ENCODE measurements around the gene HIP1R.
"Not testable (repeated sequence)": the region's sequence is repeated elsewhere in the genome, so short reads cannot be mapped to it uniquely, and the experiment has no call there.

The HIP1R gene

GRCh38 chr12:122887819-122888212, 52.6 kb downstream of the HIP1R start:
- H3K4me3 ChIP-seq (ENCODE audit: low read depth, low read length): no peak overlapping the region
- no peaks in the 10 kb centered on the region; the same call in 1 of the 2 replicates for H3K9me3 ChIP-seq
- no peaks in the 10 kb centered on the region for H3K27me3 ChIP-seq
- TF ChIP-seq, protein P1, sequence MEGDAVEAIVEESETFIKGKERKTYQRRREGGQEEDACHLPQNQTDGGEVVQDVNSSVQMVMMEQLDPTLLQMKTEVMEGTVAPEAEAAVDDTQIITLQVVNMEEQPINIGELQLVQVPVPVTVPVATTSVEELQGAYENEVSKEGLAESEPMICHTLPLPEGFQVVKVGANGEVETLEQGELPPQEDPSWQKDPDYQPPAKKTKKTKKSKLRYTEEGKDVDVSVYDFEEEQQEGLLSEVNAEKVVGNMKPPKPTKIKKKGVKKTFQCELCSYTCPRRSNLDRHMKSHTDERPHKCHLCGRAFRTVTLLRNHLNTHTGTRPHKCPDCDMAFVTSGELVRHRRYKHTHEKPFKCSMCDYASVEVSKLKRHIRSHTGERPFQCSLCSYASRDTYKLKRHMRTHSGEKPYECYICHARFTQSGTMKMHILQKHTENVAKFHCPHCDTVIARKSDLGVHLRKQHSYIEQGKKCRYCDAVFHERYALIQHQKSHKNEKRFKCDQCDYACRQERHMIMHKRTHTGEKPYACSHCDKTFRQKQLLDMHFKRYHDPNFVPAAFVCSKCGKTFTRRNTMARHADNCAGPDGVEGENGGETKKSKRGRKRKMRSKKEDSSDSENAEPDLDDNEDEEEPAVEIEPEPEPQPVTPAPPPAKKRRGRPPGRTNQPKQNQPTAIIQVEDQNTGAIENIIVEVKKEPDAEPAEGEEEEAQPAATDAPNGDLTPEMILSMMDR (IDR thresholded peaks at IDR 0.05; ENCODE audit: low read depth, low read length): no peak
- peaks cover 7% of the 10 kb centered on the region for H3K4me1 ChIP-seq
- no peak for DNase-seq
- no peaks in the 10 kb centered on the region for H3K36me3 ChIP-seq

GRCh38 chr12:122888232-122888752, 53.0 kb downstream of the HIP1R start:
- Histone ChIP-seq H3K4me1 (peaks cover 7% of the 10 kb centered on the region), H3K4me3 (ENCODE audit: low read depth, low read length) (no peak overlapping the region), H3K36me3 (no peaks in the 10 kb centered on the region), H3K9me3 (no peaks in the 10 kb centered on the region; the same call in 1 of the 2 replicates), H3K27me3 (no peaks in the 10 kb centered on the region)
- no peak for DNase-seq
- TF ChIP-seq, protein P1 (IDR thresholded peaks at IDR 0.05; ENCODE audit: low read depth, low read length): no peak

DNA sequence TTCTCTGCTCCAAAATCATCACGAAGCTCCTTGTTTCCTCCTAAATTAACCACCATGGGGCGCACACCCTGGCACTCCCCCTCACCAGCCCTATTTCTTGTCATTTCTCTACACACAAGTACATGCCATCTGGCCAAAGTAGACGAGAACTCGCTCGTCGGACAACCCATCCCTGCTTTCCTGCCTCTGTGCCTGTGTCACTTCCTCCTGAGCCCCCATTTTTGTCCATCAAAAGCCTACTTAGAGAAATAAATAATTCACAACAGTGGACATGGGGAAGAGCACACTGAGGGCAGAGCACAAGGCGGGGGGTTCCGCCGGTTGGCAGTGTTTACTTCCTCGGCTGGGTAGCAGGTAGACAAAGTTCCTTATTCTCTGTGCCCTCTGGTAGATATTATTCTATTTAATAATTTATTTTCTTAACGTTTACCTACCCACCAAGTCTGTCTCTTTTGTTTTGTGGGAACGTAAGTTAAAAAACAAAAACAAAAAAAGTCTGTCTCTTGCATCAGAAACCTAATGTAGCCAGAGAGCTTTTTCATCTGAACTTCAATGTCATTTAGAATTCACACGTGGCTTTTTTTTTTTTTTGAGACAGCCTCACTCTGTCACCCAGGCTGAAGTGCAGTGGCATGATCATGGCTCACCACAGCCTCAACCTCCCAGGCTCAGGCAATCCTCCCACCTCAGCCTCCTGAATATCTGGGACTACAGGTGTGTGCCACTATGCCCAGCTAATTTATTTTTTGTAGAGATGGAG, 54.7 kb downstream of the HIP1R start:
- no peaks in the 10 kb centered on the region; the same call in 1 of the 2 replicates for H3K9me3 ChIP-seq
- no peaks in the 10 kb centered on the region for H3K27me3 ChIP-seq
- peaks cover 16% of the 10 kb centered on the region for H3K4me1 ChIP-seq
- no peaks in the 10 kb centered on the region for H3K36me3 ChIP-seq
- no peak overlapping the region for H3K4me3 ChIP-seq (ENCODE audit: low read depth, low read length)
- DNase-seq: no peak
- TF ChIP-seq, protein P1 (IDR thresholded peaks at IDR 0.05; ENCODE audit: low read depth, low read length): no peak

- H3K4me1 ChIP-seq: peaks cover 16% of the 10 kb centered on the region
- TF ChIP-seq, protein P1 (IDR thresholded peaks at IDR 0.05; ENCODE audit: low read depth, low read length): no peak
- DNase-seq: no peak
- no peaks in the 10 kb centered on the region for H3K36me3 ChIP-seq
- H3K27me3 ChIP-seq: 0 out of 2 replicates have a peak, but pooled peaks cover 4% of the 10 kb centered on the region
- peaks cover 3% of the 10 kb centered on the region; the same call in 1 of the 2 replicates for H3K9me3 ChIP-seq
- H3K4me3 ChIP-seq (ENCODE audit: low read depth, low read length): no peak overlapping the region
Measured at GRCh38 chr12:122891661-122892525, 56.6 kb downstream of the HIP1R start.

DNA sequence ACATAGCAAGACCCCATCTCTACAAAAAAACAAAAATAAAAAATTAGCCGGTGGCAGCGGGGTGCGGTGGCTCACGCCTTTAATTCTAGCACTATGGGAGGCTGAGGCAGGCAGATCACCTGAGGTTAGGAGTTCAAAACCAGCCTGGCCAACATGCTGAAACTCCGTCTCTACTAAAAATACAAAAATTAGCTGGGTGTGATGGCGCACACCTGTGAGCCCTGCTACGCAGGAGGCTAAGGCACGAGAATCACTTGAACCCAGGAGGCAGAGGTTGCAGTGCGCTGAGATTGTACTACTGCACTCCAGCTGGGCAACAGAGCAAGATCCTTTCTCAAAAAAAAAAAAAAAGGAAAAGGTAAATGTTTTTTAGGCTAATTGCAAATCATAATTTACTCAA, 57.5 kb downstream of the HIP1R start:
- H3K36me3 ChIP-seq; H3K9me3 ChIP-seq; DNase-seq; H3K4me3 ChIP-seq (ENCODE audit: low read depth, low read length); H3K27me3 ChIP-seq: not testable (repeated sequence)
- peaks cover 10% of the 10 kb centered on the region for H3K4me1 ChIP-seq

Measured in BE2C (cell line).